ENCODE results near the gene APC.

The APC gene

GRCh38 chr5:112867411-112867810 is 129.7 kb downstream of the APC start:
- DNase-seq: no peak
- POLR2A ChIA-PET: no interaction called here
- Histone ChIP-seq H3K9me3 (ENCODE audit: control extremely low read depth in 1 of 5, control insufficient read depth in 4 of 5, insufficient read depth in 2 of 5, low read depth in 1 of 5, low read length in 4 of 5) (no peaks in the 10 kb centered on the region), H3K4me3 (ENCODE audit: control insufficient read depth in 1 of 7, extremely low read depth in 1 of 7, insufficient read depth in 4 of 7, low read depth in 2 of 7, low read length in 6 of 7) (no peak overlapping the region), H3K36me3 (ENCODE audit: control insufficient read depth in 4 of 4, insufficient read depth in 4 of 4, low read length in 3 of 4) (peaks cover 8 to 54% (median 41%) of the 10 kb centered on the region in 4 experiments), H3K27me3 (replicated peaks in 2 of 5; ENCODE audit: control insufficient read depth in 4 of 5, insufficient read depth in 5 of 5, low read length in 4 of 5) (no peaks in the 10 kb centered on the region), H3K4me1 (ENCODE audit: control extremely low read depth in 1 of 4, control insufficient read depth in 4 of 4, insufficient read depth in 4 of 4, low read length in 3 of 4) (peaks cover 0 to 15% (median under 1%) of the 10 kb centered on the region in 4 experiments), H3K27ac (ENCODE audit: insufficient read depth in 1 of 2, low read depth in 1 of 2, low read length in 2 of 2, poor library complexity in 1 of 2, severe bottlenecking in 2 of 2) (no peak overlapping the region)
- 100% methylated on average over 1 of the region's 5 CpGs for WGBS (ENCODE audit: insufficient coverage)
- CTCF ChIA-PET: interaction anchor here (1.7 kb wide), 1 partner anchor 11 kb away, joined by 3 read pairs; no protein-coding TSS in a partner anchor

GRCh38 chr5:112869948-112870347 is 132.3 kb downstream of the APC start:
- CTCF ChIA-PET: no interaction called here
- Histone ChIP-seq H3K27me3 (replicated peaks in 2 of 5; ENCODE audit: control insufficient read depth in 4 of 5, insufficient read depth in 5 of 5, low read length in 4 of 5) (no peaks in the 10 kb centered on the region), H3K4me3 (ENCODE audit: control insufficient read depth in 1 of 7, extremely low read depth in 1 of 7, insufficient read depth in 4 of 7, low read depth in 2 of 7, low read length in 6 of 7) (no peak overlapping the region), H3K36me3 (ENCODE audit: control insufficient read depth in 4 of 4, insufficient read depth in 4 of 4, low read length in 3 of 4) (peaks cover 8 to 46% (median 30%) of the 10 kb centered on the region in 4 experiments), H3K4me1 (ENCODE audit: control extremely low read depth in 1 of 4, control insufficient read depth in 4 of 4, insufficient read depth in 4 of 4, low read length in 3 of 4) (peaks cover 0 to 3% (median 1%) of the 10 kb centered on the region in 4 experiments), H3K9me3 (ENCODE audit: control extremely low read depth in 1 of 5, control insufficient read depth in 4 of 5, insufficient read depth in 2 of 5, low read depth in 1 of 5, low read length in 4 of 5) (no peaks in the 10 kb centered on the region), H3K27ac (ENCODE audit: insufficient read depth in 1 of 2, low read depth in 1 of 2, low read length in 2 of 2, poor library complexity in 1 of 2, severe bottlenecking in 2 of 2) (no peak overlapping the region)
- DNase-seq: no peak
- POLR2A ChIA-PET: no interaction called here
- WGBS (ENCODE audit: insufficient coverage): 96% methylated on average over 3 of the region's 3 CpGs

DNA sequence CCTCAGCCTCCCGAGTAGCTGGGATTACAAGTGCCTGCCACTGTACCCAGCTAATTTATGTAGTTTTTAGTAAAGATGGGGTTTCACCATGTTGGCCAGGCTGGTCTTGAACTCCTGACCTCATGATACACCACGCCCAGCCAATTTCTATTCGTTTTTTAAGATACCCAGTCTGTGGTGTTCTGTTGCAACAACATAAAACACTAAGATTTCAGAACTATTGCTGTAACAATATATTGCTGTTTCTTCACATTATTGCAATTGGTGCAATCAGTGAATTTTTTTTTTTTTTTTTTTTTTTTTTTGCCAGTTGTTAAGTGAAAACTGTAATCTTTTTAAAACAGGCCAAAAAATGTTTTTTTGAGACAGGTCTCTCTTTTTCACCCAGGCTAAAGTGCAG is 133.3 kb downstream of the APC start:
- WGBS (ENCODE audit: insufficient coverage): 100% methylated on average over 1 of the region's 3 CpGs
- H3K4me1 ChIP-seq (ENCODE audit: control extremely low read depth in 1 of 4, control insufficient read depth in 4 of 4, insufficient read depth in 4 of 4, low read length in 3 of 4): peaks cover 0 to 3% (median 1%) of the 10 kb centered on the region in 4 experiments
- ChIA-PET POLR2A (no interaction called here), CTCF (no interaction called here)
- peaks cover 6 to 44% (median 28%) of the 10 kb centered on the region in 4 experiments for H3K36me3 ChIP-seq (ENCODE audit: control insufficient read depth in 4 of 4, insufficient read depth in 4 of 4, low read length in 3 of 4)
- DNase-seq: no peak
- H3K9me3 ChIP-seq (ENCODE audit: control extremely low read depth in 1 of 5, control insufficient read depth in 4 of 5, insufficient read depth in 2 of 5, low read depth in 1 of 5, low read length in 4 of 5): no peaks in the 10 kb centered on the region
- H3K4me3 ChIP-seq (ENCODE audit: control insufficient read depth in 1 of 7, extremely low read depth in 1 of 7, insufficient read depth in 4 of 7, low read depth in 2 of 7, low read length in 6 of 7): no peak overlapping the region
- H3K27me3 ChIP-seq (replicated peaks in 2 of 5; ENCODE audit: control insufficient read depth in 4 of 5, insufficient read depth in 5 of 5, low read length in 4 of 5): no peaks in the 10 kb centered on the region
- H3K27ac ChIP-seq (ENCODE audit: insufficient read depth in 1 of 2, low read depth in 1 of 2, low read length in 2 of 2, poor library complexity in 1 of 2, severe bottlenecking in 2 of 2): no peak overlapping the region

GRCh38 chr5:112876362-112876761 is 138.7 kb downstream of the APC start:
- Histone ChIP-seq H3K9me3 (ENCODE audit: control extremely low read depth in 1 of 5, control insufficient read depth in 4 of 5, insufficient read depth in 2 of 5, low read depth in 1 of 5, low read length in 4 of 5) (no peaks in the 10 kb centered on the region), H3K4me1 (ENCODE audit: control extremely low read depth in 1 of 4, control insufficient read depth in 4 of 4, insufficient read depth in 4 of 4, low read length in 3 of 4) (peaks cover 0 to 8% (median 2%) of the 10 kb centered on the region in 4 experiments), H3K27ac (ENCODE audit: insufficient read depth in 1 of 2, low read depth in 1 of 2, low read length in 2 of 2, poor library complexity in 1 of 2, severe bottlenecking in 2 of 2) (no peak overlapping the region), H3K36me3 (ENCODE audit: control insufficient read depth in 4 of 4, insufficient read depth in 4 of 4, low read length in 3 of 4) (peaks cover 0 to 42% (median 12%) of the 10 kb centered on the region in 4 experiments), H3K4me3 (ENCODE audit: control insufficient read depth in 1 of 7, extremely low read depth in 1 of 7, insufficient read depth in 4 of 7, low read depth in 2 of 7, low read length in 6 of 7) (no peak overlapping the region), H3K27me3 (replicated peaks in 2 of 5; ENCODE audit: control insufficient read depth in 4 of 5, insufficient read depth in 5 of 5, low read length in 4 of 5) (no peaks in the 10 kb centered on the region)
- CTCF ChIA-PET: no interaction called here
- DNase-seq: no peak
- POLR2A ChIA-PET: no interaction called here
- WGBS (ENCODE audit: insufficient coverage): 100% methylated on average over 2 of the region's 2 CpGs

- Histone ChIP-seq H3K9me3 (ENCODE audit: control extremely low read depth in 1 of 5, control insufficient read depth in 4 of 5, insufficient read depth in 2 of 5, low read depth in 1 of 5, low read length in 4 of 5) (no peaks in the 10 kb centered on the region), H3K4me1 (ENCODE audit: control extremely low read depth in 1 of 4, control insufficient read depth in 4 of 4, insufficient read depth in 4 of 4, low read length in 3 of 4) (peaks cover 0 to 8% (median 2%) of the 10 kb centered on the region in 4 experiments), H3K4me3 (ENCODE audit: control insufficient read depth in 1 of 7, extremely low read depth in 1 of 7, insufficient read depth in 4 of 7, low read depth in 2 of 7, low read length in 6 of 7) (no peak overlapping the region), H3K36me3 (ENCODE audit: control insufficient read depth in 4 of 4, insufficient read depth in 4 of 4, low read length in 3 of 4) (peaks cover 0 to 54% (median 15%) of the 10 kb centered on the region in 4 experiments), H3K27me3 (replicated peaks in 2 of 5; ENCODE audit: control insufficient read depth in 4 of 5, insufficient read depth in 5 of 5, low read length in 4 of 5) (no peaks in the 10 kb centered on the region), H3K27ac (ENCODE audit: insufficient read depth in 1 of 2, low read depth in 1 of 2, low read length in 2 of 2, poor library complexity in 1 of 2, severe bottlenecking in 2 of 2) (no peak overlapping the region)
- ChIA-PET CTCF (interaction anchor here (1.5 kb wide), 1 partner anchor 11 kb away, joined by 3 read pairs; no protein-coding TSS in a partner anchor), POLR2A (no interaction called here)
- WGBS (ENCODE audit: insufficient coverage): 67% methylated on average over 3 of the region's 4 CpGs
- no peak for DNase-seq
Measured at GRCh38 chr5:112878101-112878500, 140.4 kb downstream of the APC start.

- 75% methylated on average over 2 of the region's 4 CpGs for WGBS (ENCODE audit: insufficient coverage)
- peaks cover 0 to 8% (median 1%) of the 10 kb centered on the region in 4 experiments for H3K4me1 ChIP-seq (ENCODE audit: control extremely low read depth in 1 of 4, control insufficient read depth in 4 of 4, insufficient read depth in 4 of 4, low read length in 3 of 4)
- no peak overlapping the region for H3K27ac ChIP-seq (ENCODE audit: insufficient read depth in 1 of 2, low read depth in 1 of 2, low read length in 2 of 2, poor library complexity in 1 of 2, severe bottlenecking in 2 of 2)
- H3K4me3 ChIP-seq (ENCODE audit: control insufficient read depth in 1 of 7, extremely low read depth in 1 of 7, insufficient read depth in 4 of 7, low read depth in 2 of 7, low read length in 6 of 7): no peak overlapping the region
- peak in 2 of 3 donors; percentile 19 to 28 for DNase-seq
- no peaks in the 10 kb centered on the region for H3K27me3 ChIP-seq (replicated peaks in 2 of 5; ENCODE audit: control insufficient read depth in 4 of 5, insufficient read depth in 5 of 5, low read length in 4 of 5)
- peaks cover 0 to 59% (median 15%) of the 10 kb centered on the region in 4 experiments for H3K36me3 ChIP-seq (ENCODE audit: control insufficient read depth in 4 of 4, insufficient read depth in 4 of 4, low read length in 3 of 4)
- POLR2A ChIA-PET: no interaction called here
- CTCF ChIA-PET: interaction anchor here (1.5 kb wide), 1 partner anchor 12 kb away, joined by 3 read pairs; no protein-coding TSS in a partner anchor
- no peaks in the 10 kb centered on the region for H3K9me3 ChIP-seq (ENCODE audit: control extremely low read depth in 1 of 5, control insufficient read depth in 4 of 5, insufficient read depth in 2 of 5, low read depth in 1 of 5, low read length in 4 of 5)
Measured at GRCh38 chr5:112878760-112879159, 141.1 kb downstream of the APC start.

- Histone ChIP-seq H3K27me3 (replicated peaks in 2 of 5; ENCODE audit: control insufficient read depth in 4 of 5, insufficient read depth in 5 of 5, low read length in 4 of 5) (no peaks in the 10 kb centered on the region), H3K4me3 (ENCODE audit: control insufficient read depth in 1 of 7, extremely low read depth in 1 of 7, insufficient read depth in 4 of 7, low read depth in 2 of 7, low read length in 6 of 7) (no peak overlapping the region), H3K9me3 (ENCODE audit: control extremely low read depth in 1 of 5, control insufficient read depth in 4 of 5, insufficient read depth in 2 of 5, low read depth in 1 of 5, low read length in 4 of 5) (no peaks in the 10 kb centered on the region), H3K27ac (ENCODE audit: insufficient read depth in 1 of 2, low read depth in 1 of 2, low read length in 2 of 2, poor library complexity in 1 of 2, severe bottlenecking in 2 of 2) (no peak overlapping the region), H3K4me1 (ENCODE audit: control extremely low read depth in 1 of 4, control insufficient read depth in 4 of 4, insufficient read depth in 4 of 4, low read length in 3 of 4) (peaks cover 0 to 8% (median 1%) of the 10 kb centered on the region in 4 experiments), H3K36me3 (ENCODE audit: control insufficient read depth in 4 of 4, insufficient read depth in 4 of 4, low read length in 3 of 4) (peaks cover 5 to 73% (median 21%) of the 10 kb centered on the region in 4 experiments)
- ChIA-PET CTCF (interaction anchor here (1.3 kb wide), 1 partner anchor 8 kb away, joined by 3 read pairs; no protein-coding TSS in a partner anchor), POLR2A (no interaction called here)
- DNase-seq: no peak
- WGBS (ENCODE audit: insufficient coverage): 95% methylated on average over 2 of the region's 2 CpGs
Measured at GRCh38 chr5:112880219-112880964, 142.7 kb downstream of the APC start.
